ENCODE results near the gene SIK3.

DNA sequence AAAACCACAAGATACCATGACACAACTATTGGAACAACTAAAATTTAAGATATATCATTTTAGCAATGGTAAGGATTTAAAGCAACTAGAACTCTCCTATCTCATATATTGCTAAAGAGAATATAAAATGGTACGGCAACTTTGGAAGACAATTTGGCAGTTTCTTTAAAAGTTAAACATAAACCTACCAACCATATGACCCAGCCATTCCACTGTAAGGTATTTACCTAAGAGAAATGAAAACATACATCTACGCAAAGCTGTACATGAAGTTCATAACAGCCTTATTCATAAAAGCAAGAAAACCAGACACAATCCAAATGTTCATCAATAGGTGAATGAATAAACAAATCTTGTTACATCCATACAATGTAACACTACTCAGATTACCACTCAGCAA, 31.3 kb downstream of the SIK3 start:
- TF ChIP-seq, protein P1, sequence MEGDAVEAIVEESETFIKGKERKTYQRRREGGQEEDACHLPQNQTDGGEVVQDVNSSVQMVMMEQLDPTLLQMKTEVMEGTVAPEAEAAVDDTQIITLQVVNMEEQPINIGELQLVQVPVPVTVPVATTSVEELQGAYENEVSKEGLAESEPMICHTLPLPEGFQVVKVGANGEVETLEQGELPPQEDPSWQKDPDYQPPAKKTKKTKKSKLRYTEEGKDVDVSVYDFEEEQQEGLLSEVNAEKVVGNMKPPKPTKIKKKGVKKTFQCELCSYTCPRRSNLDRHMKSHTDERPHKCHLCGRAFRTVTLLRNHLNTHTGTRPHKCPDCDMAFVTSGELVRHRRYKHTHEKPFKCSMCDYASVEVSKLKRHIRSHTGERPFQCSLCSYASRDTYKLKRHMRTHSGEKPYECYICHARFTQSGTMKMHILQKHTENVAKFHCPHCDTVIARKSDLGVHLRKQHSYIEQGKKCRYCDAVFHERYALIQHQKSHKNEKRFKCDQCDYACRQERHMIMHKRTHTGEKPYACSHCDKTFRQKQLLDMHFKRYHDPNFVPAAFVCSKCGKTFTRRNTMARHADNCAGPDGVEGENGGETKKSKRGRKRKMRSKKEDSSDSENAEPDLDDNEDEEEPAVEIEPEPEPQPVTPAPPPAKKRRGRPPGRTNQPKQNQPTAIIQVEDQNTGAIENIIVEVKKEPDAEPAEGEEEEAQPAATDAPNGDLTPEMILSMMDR (IDR thresholded peaks at IDR 0.05), result no peak
- TF ChIP-seq POLR2A (IDR thresholded peaks at IDR 0.05), result no peak
